SK-N-SH (cell line): Measurements from ENCODE around the gene C10orf90. TPM values are rescaled to one million over a fixed set of nuclear protein-coding genes. Genes with fewer than 3 reads are reported as not detected.

Experiments used
- CTCF ChIA-PET: fragments of 300-600, 350-600 bp; formaldehyde crosslinking; extraction: SDS; loops from one replicate; lab custom pipeline; 2021; lab: Yijun Ruan, JAX
- POLR2A ChIA-PET: fragments of 350-600 bp; sonication (Branson Sonifier 250); formaldehyde crosslinking; extraction: SDS; loops from one replicate; lab custom pipeline; 2020; ENCODE audit warnings: antibody characterized with exemption, inconsistent platforms; lab: Yijun Ruan, JAX
- DNase-seq: peaks from one replicate; pipeline ENCODE4 v3.0.0; 2012
- H2AFZ ChIP-seq: fragments of 200-600 bp; sonication (generic); 2 replicates; pipeline ENCODE4 v1.8.1; 2016; ENCODE audit warnings: antibody characterized with exemption, mild to moderate bottlenecking, low read depth
- H3F3A ChIP-seq: fragments of 200-600 bp; sonication (generic); replicated peaks from 2 replicates; pipeline ENCODE3; 2016; ENCODE audit warnings: antibody characterized with exemption, mild to moderate bottlenecking; ENCODE audit not compliant: insufficient read depth
- H3K27ac ChIP-seq, 2 experiments: fragments of 200-500 bp in 1 of 2; fragments of 200-600 bp in 1 of 2; sonication (Bioruptor generic) in 1 of 2; sonication (generic), shearing (Covaris generic) in 1 of 2; 2 replicates each; pipeline versions ENCODE4 v1.5.1 to v1.6.1; 2014 to 2016; ENCODE audit warnings: low read depth in 2 of 2, inconsistent platforms in 1 of 2, low read length in 1 of 2, mild to moderate bottlenecking in 1 of 2, mixed read lengths in 1 of 2
- H3K27me3 ChIP-seq: fragments of 200-600 bp; sonication (generic), shearing (Covaris generic); 2 replicates; pipeline ENCODE4 v1.6.1; 2016; ENCODE audit warnings: mixed run types; ENCODE audit not compliant: insufficient read depth
- H3K36me3 ChIP-seq, 2 experiments: fragments of 200-500 bp in 1 of 2; fragments of 200-600 bp in 1 of 2; sonication (Bioruptor generic) in 1 of 2; sonication (generic) in 1 of 2; replicated peaks in 1 of 2; 2 replicates each; pipeline versions ENCODE3 to v1.5.1; 2014 to 2016; ENCODE audit warnings: low read length in 1 of 2, mild to moderate bottlenecking in 1 of 2; ENCODE audit not compliant: insufficient read depth in 2 of 2, control insufficient read depth in 1 of 2
- H3K4me1 ChIP-seq, 2 experiments: fragments of 200-500 bp in 1 of 2; fragments of 200-600 bp in 1 of 2; sonication (Bioruptor generic) in 1 of 2; sonication (generic), shearing (Covaris generic) in 1 of 2; 2 replicates each; pipeline versions ENCODE4 v1.5.1 to v1.6.1; 2014 to 2016; ENCODE audit warnings: low read depth in 1 of 2, low read length in 1 of 2, mixed run types in 1 of 2; ENCODE audit not compliant: insufficient read depth in 2 of 2, control insufficient read depth in 1 of 2
- H3K4me2 ChIP-seq: fragments of 200-600 bp; sonication (generic), shearing (Covaris generic); 2 replicates; pipeline ENCODE4 v1.6.1; 2017; ENCODE audit warnings: mixed run types
- H3K4me3 ChIP-seq, 2 experiments: fragments of 200-500 bp in 1 of 2; fragments of 200-600 bp in 1 of 2; sonication (Bioruptor generic) in 1 of 2; sonication (generic), shearing (Covaris generic) in 1 of 2; 2 replicates each; pipeline versions ENCODE4 v1.5.1 to v1.8.1; 2014 to 2016; ENCODE audit warnings: low read depth in 2 of 2, inconsistent platforms in 1 of 2, low read length in 1 of 2, mild to moderate bottlenecking in 1 of 2, mixed read lengths in 1 of 2, moderate library complexity in 1 of 2
- H3K79me2 ChIP-seq: fragments of 200-600 bp; sonication (generic); 2 replicates; pipeline ENCODE4 v1.8.1; 2017; ENCODE audit warnings: mild to moderate bottlenecking; ENCODE audit not compliant: insufficient read depth
- H3K9ac ChIP-seq: fragments of 200-600 bp; sonication (generic); 2 replicates; pipeline ENCODE4 v1.6.1; 2017; ENCODE audit warnings: mixed run types
- H3K9me2 ChIP-seq: fragments of 200-600 bp; sonication (generic); 2 replicates; pipeline ENCODE4 v1.6.1; 2017; ENCODE audit warnings: mixed run types
- H3K9me3 ChIP-seq: fragments of 200-600 bp; sonication (generic); 2 replicates; pipeline ENCODE4 v1.6.1; 2017; ENCODE audit warnings: mixed run types, mild to moderate bottlenecking, moderate library complexity
- H4K20me1 ChIP-seq: fragments of 200-600 bp; sonication (generic); 2 replicates; pipeline ENCODE4 v1.6.1; 2017; ENCODE audit warnings: mild to moderate bottlenecking, mixed run types; ENCODE audit not compliant: insufficient read depth
- FOXJ3 ChIP-seq: sonication (generic); formaldehyde crosslinking; IDR thresholded peaks from 2 replicates; pipeline ENCODE4 v1.5.1; 2020; ENCODE audit warnings: mild to moderate bottlenecking, missing genetic modification reagents
- FOXM1 ChIP-seq: IDR thresholded peaks from 2 replicates; pipeline ENCODE4 v1.4.0; 2012; ENCODE audit warnings: low read depth, mild to moderate bottlenecking
- GATA2 ChIP-seq: sonication (generic); formaldehyde crosslinking; IDR thresholded peaks from 2 replicates; pipeline ENCODE4 v1.5.0; 2020; ENCODE audit warnings: mild to moderate bottlenecking, missing genetic modification reagents
- MEF2A ChIP-seq: IDR thresholded peaks from 2 replicates; pipeline ENCODE4 v1.4.0; 2012; ENCODE audit warnings: low read depth, borderline replicate concordance
- MXI1 ChIP-seq: IDR thresholded peaks from 2 replicates; pipeline ENCODE4 v1.6.1; 2012; ENCODE audit warnings: mild to moderate bottlenecking, low read depth, low read length, improper control_type of control experiment
- NRF1 ChIP-seq: IDR thresholded peaks from 2 replicates; pipeline ENCODE4 v1.6.1; 2012; ENCODE audit warnings: low read depth, mild to moderate bottlenecking, low read length
- PBX3 ChIP-seq: IDR thresholded peaks from 2 replicates; pipeline ENCODE4; 2012
- RAD21 ChIP-seq: IDR thresholded peaks from 2 replicates; pipeline ENCODE4 v1.6.1; 2012; ENCODE audit warnings: mild to moderate bottlenecking, low read length
- RCOR1 ChIP-seq: fragments of 150-350 bp; IDR thresholded peaks from 2 replicates; pipeline ENCODE4 v1.6.1; 2017; ENCODE audit warnings: antibody characterized with exemption, low read length
- SIN3A ChIP-seq: IDR thresholded peaks from 2 replicates; pipeline ENCODE4 v1.6.1; 2012; ENCODE audit warnings: low read depth, mild to moderate bottlenecking, low read length, moderate library complexity, borderline replicate concordance
- SMC3 ChIP-seq: IDR thresholded peaks from 2 replicates; pipeline ENCODE4 v1.6.1; 2012; ENCODE audit warnings: low read depth, low read length, improper control_type of control experiment
- TEAD4 ChIP-seq: IDR thresholded peaks from 2 replicates; pipeline ENCODE4 v1.4.0; 2012; ENCODE audit warnings: mild to moderate bottlenecking, borderline replicate concordance; ENCODE audit not compliant: insufficient read depth
- USF1 ChIP-seq: IDR thresholded peaks from 2 replicates; pipeline ENCODE4 v1.4.0; 2012; ENCODE audit warnings: low read depth, borderline replicate concordance
- USF2 ChIP-seq: fragments of 150-350 bp; IDR thresholded peaks from 2 replicates; pipeline ENCODE4 v1.6.1; 2017; ENCODE audit warnings: antibody characterized with exemption, low read length, low read depth, borderline replicate concordance
- WGBS: methylation state at CpG from one replicate; pipeline ENCODE4 v1.1.6; 2017; ENCODE audit warnings: low lambda C conversion rate; 5-methylcytosine and 5-hydroxymethylcytosine counted together
- polyA plus RNA-seq, 3 experiments: library from polyadenylated mRNA; depleted of rRNA; stranded (reverse); fragments of >200 nt; gene quantifications; 2 replicates each; pipeline ENCODE4 v1.2.3, GENCODE V29; 2012

The C10orf90 gene
- polyA plus RNA-seq, 1 of the 3 experiments (the other 2 are of a cell fraction), result 0.21 TPM

GRCh38 chr10:126564326-126564888, 106.1 kb downstream of the C10orf90 start:
- Histone ChIP-seq H3K9me2 (no peaks in the 10 kb centered on the region), H3K9me3 (no peaks in the 10 kb centered on the region), H3K27me3 (no peaks in the 10 kb centered on the region), H3K4me3 (no peak overlapping the region), H3K79me2 (no peaks in the 10 kb centered on the region), H3K27ac (no peak overlapping the region), H3F3A (no peaks in the 10 kb centered on the region), H2AFZ (no peak overlapping the region), H3K4me2 (no peak overlapping the region), H3K9ac (no peak overlapping the region), H3K4me1 (0 out of 4 replicates have a peak, but pooled peaks cover 0 to 5% of the 10 kb centered on the region in 2 experiments), H4K20me1 (no peaks in the 10 kb centered on the region), H3K36me3 (no peaks in the 10 kb centered on the region)
- CTCF ChIA-PET, result no interaction called here
- TF ChIP-seq MXI1 (no peak), SMC3 (no peak), FOXJ3 (CRISPR knock-in tag) (no peak), GATA2 (CRISPR knock-in tag) (no peak), TEAD4 (no peak), RCOR1 (no peak), RAD21 (no peak)
- POLR2A ChIA-PET, result no interaction called here
- 32% methylated on average over 2 of the region's 4 CpGs for WGBS
- DNase-seq, result no peak

- WGBS, result 39% methylated on average over 2 of the region's 3 CpGs
- H3K36me3 ChIP-seq, result no peaks in the 10 kb centered on the region
- POLR2A ChIA-PET, result no interaction called here
- no peak overlapping the region for H2AFZ ChIP-seq
- no peaks in the 10 kb centered on the region for H3K79me2 ChIP-seq
- TF ChIP-seq MEF2A, result no peak
- TF ChIP-seq SMC3, result no peak
- TF ChIP-seq SIN3A, result no peak
- no peak for TF ChIP-seq PBX3
- no peaks in the 10 kb centered on the region for H3K9me2 ChIP-seq
- H3K4me3 ChIP-seq, result no peak overlapping the region
- H3K27me3 ChIP-seq, result no peaks in the 10 kb centered on the region
- no peaks in the 10 kb centered on the region for H3K9me3 ChIP-seq
- no peak overlapping the region for H3K27ac ChIP-seq
- no peaks in the 10 kb centered on the region for H4K20me1 ChIP-seq
- no peak for DNase-seq
- H3K4me2 ChIP-seq, result no peak overlapping the region
- H3K9ac ChIP-seq, result no peak overlapping the region
- H3K4me1 ChIP-seq, result no peaks in the 10 kb centered on the region
- CTCF ChIA-PET, result no interaction called here
- no peaks in the 10 kb centered on the region for H3F3A ChIP-seq
Measured at GRCh38 chr10:126563361-126563760, 107.1 kb downstream of the C10orf90 start.

- Histone ChIP-seq H3K4me3 (no peak overlapping the region), H3K9ac (no peak overlapping the region), H3K27me3 (no peaks in the 10 kb centered on the region), H2AFZ (no peak overlapping the region), H3K9me2 (no peaks in the 10 kb centered on the region), H3K4me2 (no peak overlapping the region)
- TF ChIP-seq USF1 (no peak), FOXM1 (no peak), USF2 (no peak), NRF1 (no peak), FOXJ3 (CRISPR knock-in tag) (no peak), PBX3 (no peak), SIN3A (no peak)
- TF ChIP-seq, all 33 proteins: peak for 0
- Histone ChIP-seq H3K36me3 (no peaks in the 10 kb centered on the region), H3K27ac (no peak overlapping the region), H3K9me3 (no peaks in the 10 kb centered on the region), H4K20me1 (no peaks in the 10 kb centered on the region), H3F3A (no peaks in the 10 kb centered on the region), H3K4me1 (no peaks in the 10 kb centered on the region), H3K79me2 (no peaks in the 10 kb centered on the region)
- ChIA-PET POLR2A (no interaction called here), CTCF (no interaction called here)
- 67% methylated on average over 9 of the region's 13 CpGs for WGBS
- DNase-seq, result no peak
Measured at GRCh38 chr10:126561921-126562680, 108.4 kb downstream of the C10orf90 start.
